GM19324 (cell line): ENCODE measurements around the gene CYP2A6.
"Not testable (repeated sequence)": the region's sequence is repeated elsewhere in the genome, so short reads cannot be mapped to it uniquely, and the experiment has no call there.

ENCODE experiments used
- ATAC-seq: cut with Tn5 transposase; IDR thresholded peaks from one replicate; pipeline ENCODE4 v1.9.1; 2021; ENCODE audit warnings: mild to moderate bottlenecking, moderate library complexity; ENCODE audit not compliant: unreplicated experiment, low FRiP score

The CYP2A6 gene

GRCh38 chr19:40846722-40847121, 3.5 kb downstream of the CYP2A6 start:
- not testable (repeated sequence) for ATAC-seq

DNA sequence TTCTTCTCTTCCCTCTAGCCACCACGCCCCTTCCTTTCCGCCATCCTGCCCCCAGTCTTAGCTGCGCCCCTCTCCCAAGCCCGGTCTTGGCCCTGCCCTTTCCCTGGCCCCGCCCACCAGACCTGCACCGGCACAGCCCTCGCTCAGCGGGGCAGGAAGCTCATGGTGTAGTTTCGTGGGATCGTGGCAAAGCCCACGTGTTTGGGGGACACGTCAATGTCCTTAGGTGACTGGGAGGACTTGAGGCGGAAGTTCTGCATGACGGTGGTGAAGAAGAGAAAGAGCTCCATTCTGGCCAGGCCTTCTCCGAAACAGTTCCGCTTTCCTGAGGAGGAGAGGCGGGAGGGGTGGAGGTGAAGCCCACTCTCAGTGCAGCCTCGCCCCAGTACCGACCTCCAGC, 6.6 kb downstream of the CYP2A6 start:
- not testable (repeated sequence) for ATAC-seq

DNA sequence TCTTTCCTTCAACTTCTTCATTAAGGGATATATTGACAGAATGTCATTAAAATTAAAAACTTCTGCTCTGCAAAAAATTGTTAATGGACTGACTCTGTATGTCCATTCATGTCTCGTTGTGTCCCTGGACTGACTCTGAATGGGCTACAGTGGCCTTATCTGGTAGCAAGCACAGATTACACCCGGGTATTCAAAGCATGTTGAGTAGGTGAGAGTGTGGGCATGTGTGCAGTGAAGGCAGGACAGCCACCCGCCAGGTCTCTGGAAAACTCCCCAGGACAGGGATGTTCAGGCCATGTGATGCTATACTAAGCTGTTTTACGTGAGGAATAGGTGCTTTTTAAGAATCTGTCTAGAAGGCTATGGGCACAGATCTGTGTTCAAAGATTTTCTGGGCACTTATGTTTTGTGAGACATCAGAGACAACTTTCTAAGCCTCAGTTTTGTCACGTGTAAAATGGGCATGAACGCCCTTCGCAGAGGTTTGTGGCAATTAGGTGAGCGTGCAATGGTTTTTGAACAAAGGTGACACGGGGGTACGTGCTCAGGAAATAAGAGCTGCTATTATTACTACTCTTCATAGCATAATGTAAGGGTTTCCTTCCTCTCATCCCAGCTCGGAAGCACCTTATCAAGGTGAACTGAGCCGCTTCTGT, 7.1 kb downstream of the CYP2A6 start:
- ATAC-seq: not testable (repeated sequence)

DNA sequence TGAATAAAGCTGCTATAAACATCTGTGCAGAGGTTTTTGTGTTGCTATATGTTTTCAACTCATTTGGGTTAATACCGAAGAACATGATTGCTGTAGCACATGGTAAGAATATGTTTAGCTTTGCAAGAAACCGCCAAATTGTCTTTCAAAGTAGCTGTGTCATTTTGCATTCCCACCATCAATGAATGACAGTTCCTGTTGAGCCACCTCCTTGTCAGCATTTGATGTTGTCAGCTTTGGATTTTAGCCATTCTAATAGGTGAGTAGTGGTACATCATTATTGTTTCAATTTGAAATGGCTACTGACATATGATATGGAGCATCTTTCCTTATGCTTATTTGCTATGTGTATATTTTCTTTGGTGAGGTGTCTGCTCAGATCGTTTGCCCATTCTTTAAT, 8.2 kb downstream of the CYP2A6 start:
- ATAC-seq: not testable (repeated sequence)

DNA sequence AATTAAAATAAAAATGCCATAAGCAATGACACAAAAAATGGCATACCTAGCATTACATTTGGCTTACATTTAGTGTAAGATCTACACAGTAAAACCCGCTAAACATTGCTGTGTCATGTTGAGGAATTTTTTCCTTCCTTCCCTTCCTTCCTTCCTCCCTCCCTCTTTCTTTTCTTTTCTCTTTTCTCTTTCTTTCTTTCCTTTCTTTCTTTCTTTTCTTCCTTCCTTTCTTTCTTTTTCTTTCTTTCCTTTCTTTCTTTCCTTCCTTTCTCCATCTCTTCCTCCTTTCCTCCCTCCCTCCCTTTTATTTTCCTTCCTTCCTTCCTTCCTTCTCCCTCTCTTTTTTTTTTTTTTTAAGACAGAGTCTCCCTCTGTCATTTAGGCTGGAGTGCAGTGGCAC, 11.8 kb downstream of the CYP2A6 start:
- ATAC-seq: not testable (repeated sequence)

GRCh38 chr19:40836754-40837429, 13.4 kb downstream of the CYP2A6 start:
- ATAC-seq: no peak

GRCh38 chr19:40833728-40834533, 16.3 kb downstream of the CYP2A6 start:
- not testable (repeated sequence) for ATAC-seq

- ATAC-seq: not testable (repeated sequence)
These were observed 17.8 kb downstream of the CYP2A6 start for GRCh38 chr19:40832431-40832790.

DNA sequence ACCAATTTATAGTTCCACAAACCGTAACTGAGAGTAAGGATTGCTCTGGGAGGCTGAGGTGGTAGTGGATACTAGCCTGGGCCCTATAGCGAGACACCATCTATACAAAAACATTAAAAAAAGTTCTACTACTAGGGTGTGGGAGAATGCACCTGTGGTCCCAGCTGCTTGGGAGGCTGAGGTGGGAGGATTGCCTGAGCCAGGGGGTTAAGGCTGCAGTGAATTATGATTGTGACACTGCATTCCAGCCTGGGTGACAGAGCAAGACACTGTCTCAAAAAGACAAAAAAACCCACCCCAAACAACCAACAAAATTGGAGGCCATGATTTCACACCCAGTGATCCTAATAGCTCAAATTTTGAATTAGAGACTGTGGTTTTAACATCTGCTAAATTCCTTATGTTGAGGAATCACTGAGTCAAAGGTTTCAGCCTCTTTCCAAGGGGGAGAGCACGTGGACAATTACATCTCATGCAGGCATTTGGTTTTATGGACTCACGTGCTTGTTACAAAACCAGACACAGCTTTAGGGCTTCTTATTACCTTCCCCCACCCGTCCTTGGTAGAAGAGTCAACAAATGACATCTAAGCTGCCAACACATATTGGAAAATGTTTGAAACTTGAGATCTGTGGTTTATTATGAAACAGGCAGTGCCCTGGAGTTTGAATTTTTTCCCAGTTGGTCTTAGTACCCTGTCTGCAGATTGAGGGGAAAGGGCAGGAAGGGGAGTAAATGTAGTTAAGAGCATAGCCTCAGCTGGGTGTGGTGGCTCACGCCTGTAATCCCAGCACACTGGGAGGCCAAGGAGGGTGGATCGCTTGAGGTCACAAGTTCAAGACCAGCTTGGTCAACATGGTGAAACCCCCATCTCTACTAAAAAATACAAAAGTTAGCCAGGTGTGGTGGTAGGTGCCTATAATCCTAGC, 18.5 kb downstream of the CYP2A6 start:
- ATAC-seq: no peak

DNA sequence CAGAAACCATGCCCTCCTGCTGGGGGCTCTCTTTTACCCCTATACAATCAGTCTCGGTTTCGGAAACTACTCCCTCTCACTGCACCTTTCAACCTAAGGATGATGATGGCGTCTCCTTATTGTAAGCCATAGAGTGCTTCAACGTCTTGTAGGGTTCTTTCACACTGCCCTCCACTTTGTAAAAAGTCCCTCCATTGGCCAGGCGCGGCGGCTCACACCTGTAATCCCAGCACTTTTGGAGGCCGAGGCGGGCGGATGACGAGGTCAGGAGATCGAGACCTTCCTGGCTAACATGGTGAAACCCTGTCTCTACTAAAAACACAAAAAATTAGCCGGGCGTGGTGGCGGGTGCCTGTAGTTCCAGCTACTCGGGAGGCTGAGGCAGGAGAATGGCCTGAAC, 19.5 kb downstream of the CYP2A6 start:
- ATAC-seq: not testable (repeated sequence)

DNA sequence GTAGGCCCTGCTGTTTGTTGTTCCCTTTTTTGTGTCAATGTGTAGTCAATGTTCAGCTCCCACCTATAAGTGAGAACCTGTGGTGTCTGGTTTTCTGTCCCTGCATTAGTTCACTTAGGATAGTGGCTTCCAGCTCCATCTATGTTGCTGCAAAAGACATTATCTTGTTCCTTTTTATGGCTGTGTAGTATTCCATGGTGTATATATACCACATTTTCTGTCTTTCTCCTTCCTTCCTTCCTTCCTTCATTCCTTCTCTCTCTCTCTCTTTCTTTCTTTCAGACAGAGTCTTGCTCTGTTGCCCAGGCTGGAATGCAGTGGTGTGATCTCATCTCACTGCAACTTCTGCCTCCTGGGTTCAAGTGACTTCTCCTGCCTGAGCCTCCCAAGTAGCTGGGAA, 21.0 kb downstream of the CYP2A6 start:
- ATAC-seq: no peak

GRCh38 chr19:40827386-40828247, 22.6 kb downstream of the CYP2A6 start:
- no peak for ATAC-seq

DNA sequence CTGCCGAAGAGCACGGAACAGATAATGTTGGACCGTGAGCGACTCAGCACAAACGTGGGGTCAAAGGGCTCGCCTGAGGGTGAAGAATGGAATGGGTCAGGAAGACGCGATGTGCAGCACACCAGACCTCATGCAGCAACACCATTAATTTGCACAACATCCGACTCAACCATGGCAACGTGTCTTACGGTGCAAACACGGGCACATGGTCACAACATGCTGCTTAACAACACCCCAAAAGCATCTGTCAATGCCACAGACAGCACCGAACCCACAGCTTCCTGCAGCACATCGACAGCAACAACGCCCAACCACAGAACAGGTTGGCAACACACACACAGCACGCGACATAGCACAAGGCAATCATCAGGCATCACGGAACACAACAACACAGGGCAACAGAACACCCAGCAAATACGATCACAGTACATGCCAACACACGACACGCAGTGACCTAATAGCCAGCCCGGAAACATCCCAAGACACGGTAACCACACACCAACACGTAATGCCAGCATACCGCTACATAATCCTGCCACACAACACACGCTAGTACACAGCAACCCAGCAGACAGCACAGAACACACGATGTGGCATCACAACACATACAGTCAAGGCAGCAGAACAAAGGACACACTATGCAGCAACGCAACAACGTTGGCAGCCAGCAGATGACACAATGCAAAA, 23.4 kb downstream of the CYP2A6 start:
- ATAC-seq: not testable (repeated sequence)

DNA sequence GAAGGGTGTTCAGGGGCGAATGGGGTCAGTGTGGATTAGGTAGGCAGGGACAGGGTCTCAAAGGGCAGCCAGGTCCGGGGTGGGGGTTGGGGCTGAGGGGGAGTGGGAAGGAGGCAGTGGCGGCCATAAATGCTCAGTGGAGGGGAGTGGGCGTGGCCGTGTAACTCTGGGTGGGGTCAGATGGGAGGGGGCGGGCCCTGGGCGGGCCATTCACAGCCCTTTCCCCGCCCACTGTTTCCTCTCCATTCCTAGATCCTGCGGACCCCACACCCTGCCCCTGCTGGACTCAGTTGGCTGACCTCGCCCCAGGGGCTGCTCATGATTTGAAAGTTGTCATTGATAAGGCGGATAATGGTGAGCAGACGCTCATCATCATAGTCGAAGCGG, 23.9 kb downstream of the CYP2A6 start:
- ATAC-seq: not testable (repeated sequence)

- ATAC-seq: not testable (repeated sequence)
These were observed 24.7 kb downstream of the CYP2A6 start for GRCh38 chr19:40825460-40826095.

GRCh38 chr19:40824916-40825315, 25.3 kb downstream of the CYP2A6 start:
- ATAC-seq: not testable (repeated sequence)

DNA sequence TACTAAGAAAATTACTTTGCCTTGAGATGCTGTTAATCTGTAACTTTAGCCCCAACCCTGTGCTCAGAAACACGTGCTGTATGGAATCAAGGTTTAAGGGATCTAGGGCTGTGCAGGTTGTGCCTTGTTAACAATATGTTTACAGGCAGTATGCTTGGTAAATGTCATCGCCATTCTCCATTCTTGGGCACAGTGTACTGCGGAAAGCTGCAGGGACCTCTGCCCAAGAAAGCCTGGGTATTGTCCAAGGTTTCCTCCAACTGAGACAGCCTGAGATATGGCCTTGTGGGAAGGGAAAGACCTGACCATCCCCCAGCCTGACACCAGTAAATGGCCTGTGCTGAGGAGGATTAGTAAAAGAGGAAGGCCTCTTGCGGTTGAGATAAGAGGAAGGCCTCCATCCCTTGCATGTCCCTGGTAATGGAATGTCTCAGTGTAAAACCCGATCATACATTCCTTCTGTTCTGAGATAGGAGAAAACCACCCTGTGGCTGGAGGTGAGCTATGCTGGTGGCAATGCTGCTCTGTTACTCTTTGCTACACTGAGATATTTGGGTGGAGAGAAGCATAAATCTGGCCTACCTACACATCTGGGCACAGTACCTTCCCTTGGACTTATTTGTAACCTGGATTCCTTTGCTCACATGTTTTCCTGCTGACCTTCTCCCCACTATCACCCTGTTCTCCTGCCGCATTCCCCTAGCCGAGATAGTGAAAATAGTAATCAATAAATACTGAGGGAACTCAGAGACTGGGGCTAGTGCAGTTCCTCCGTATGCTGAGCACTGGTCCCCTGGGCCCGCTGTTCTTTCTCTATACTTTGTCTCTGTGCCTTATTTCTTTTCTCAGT, 27.3 kb downstream of the CYP2A6 start:
- not testable (repeated sequence) for ATAC-seq
